ENCODE measurements around the gene MASP2.
"Not testable (repeated sequence)": the region's sequence is repeated elsewhere in the genome, so short reads cannot be mapped to it uniquely, and the experiment has no call there.

MASP2 gene

DNA sequence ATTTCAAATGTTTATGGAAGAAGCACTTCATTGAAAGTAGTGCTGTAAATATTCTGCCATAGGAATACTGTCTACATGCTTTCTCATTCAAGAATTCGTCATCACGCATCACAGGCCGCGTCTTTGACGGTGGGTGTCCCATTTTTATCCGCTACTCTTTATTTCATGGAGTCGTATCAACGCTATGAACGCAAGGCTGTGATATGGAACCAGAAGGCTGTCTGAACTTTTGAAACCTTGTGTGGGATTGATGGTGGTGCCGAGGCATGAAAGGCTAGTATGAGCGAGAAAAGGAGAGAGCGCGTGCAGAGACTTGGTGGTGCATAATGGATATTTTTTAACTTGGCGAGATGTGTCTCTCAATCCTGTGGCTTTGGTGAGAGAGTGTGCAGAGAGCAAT is 23.8 kb downstream of the MASP2 start:
- no peak overlapping the region for H3K27ac ChIP-seq (ENCODE audit: low read depth, low read length, severe bottlenecking)
- no peak overlapping the region for H3K4me3 ChIP-seq (ENCODE audit: extremely low read depth, insufficient read depth, low read length, poor library complexity, severe bottlenecking)
- H3K9me3 ChIP-seq (ENCODE audit: control insufficient read depth, low read length): no peaks in the 10 kb centered on the region
- H3K4me1 ChIP-seq (ENCODE audit: control insufficient read depth, insufficient read depth, low read length, poor library complexity, severe bottlenecking): no peaks in the 10 kb centered on the region
- 98% methylated on average over 11 to 14 of the region's 14 CpGs for WGBS, 2 experiments (ENCODE audit: insufficient coverage in 2 of 2)
- H3K36me3 ChIP-seq (ENCODE audit: control insufficient read depth, insufficient read depth, low read length): peaks cover 92% of the 10 kb centered on the region

GRCh38 chr1:11019971-11020370 is 27.1 kb downstream of the MASP2 start:
- WGBS, 2 experiments (ENCODE audit: insufficient coverage in 2 of 2): 92 to 100% methylated on average over 2 to 4 of the region's 7 CpGs
- peaks cover 91% of the 10 kb centered on the region for H3K36me3 ChIP-seq (ENCODE audit: control insufficient read depth, insufficient read depth, low read length)
- H3K9me3 ChIP-seq (ENCODE audit: control insufficient read depth, low read length): no peaks in the 10 kb centered on the region

GRCh38 chr1:11019358-11019757 is 27.7 kb downstream of the MASP2 start:
- not testable (repeated sequence) for H3K4me3 ChIP-seq (ENCODE audit: extremely low read depth, insufficient read depth, low read length, poor library complexity, severe bottlenecking); H3K9me3 ChIP-seq (ENCODE audit: control insufficient read depth, low read length); H3K27ac ChIP-seq (ENCODE audit: low read depth, low read length, severe bottlenecking); H3K4me1 ChIP-seq (ENCODE audit: control insufficient read depth, insufficient read depth, low read length, poor library complexity, severe bottlenecking)
- H3K36me3 ChIP-seq (ENCODE audit: control insufficient read depth, insufficient read depth, low read length): peaks cover 92% of the 10 kb centered on the region
- 87 to 92% methylated on average over 2 to 6 of the region's 8 CpGs for WGBS, 2 experiments (ENCODE audit: insufficient coverage in 2 of 2)

More at GRCh38 chr1:11019971-11020370, 27.1 kb downstream of the MASP2 start:
- Histone ChIP-seq H3K27ac (ENCODE audit: low read depth, low read length, severe bottlenecking) (no peak overlapping the region), H3K4me3 (ENCODE audit: extremely low read depth, insufficient read depth, low read length, poor library complexity, severe bottlenecking) (no peak overlapping the region), H3K4me1 (ENCODE audit: control insufficient read depth, insufficient read depth, low read length, poor library complexity, severe bottlenecking) (no peaks in the 10 kb centered on the region)

GRCh38 chr1:11013160-11013531 is 33.9 kb downstream of the MASP2 start:
- H3K4me3 ChIP-seq (ENCODE audit: extremely low read depth, insufficient read depth, low read length, poor library complexity, severe bottlenecking): peak overlapping the region; percentile 92
- peaks cover 49% of the 10 kb centered on the region for H3K36me3 ChIP-seq (ENCODE audit: control insufficient read depth, insufficient read depth, low read length)
- H3K27ac ChIP-seq (ENCODE audit: low read depth, low read length, severe bottlenecking): peak overlapping the region; percentile 100
- H3K9me3 ChIP-seq (ENCODE audit: control insufficient read depth, low read length): no peaks in the 10 kb centered on the region
- peaks cover 3% of the 10 kb centered on the region for H3K4me1 ChIP-seq (ENCODE audit: control insufficient read depth, insufficient read depth, low read length, poor library complexity, severe bottlenecking)
- WGBS, 2 experiments (ENCODE audit: insufficient coverage in 2 of 2): 3 to 4% methylated on average over 3 to 10 of the region's 11 CpGs

DNA sequence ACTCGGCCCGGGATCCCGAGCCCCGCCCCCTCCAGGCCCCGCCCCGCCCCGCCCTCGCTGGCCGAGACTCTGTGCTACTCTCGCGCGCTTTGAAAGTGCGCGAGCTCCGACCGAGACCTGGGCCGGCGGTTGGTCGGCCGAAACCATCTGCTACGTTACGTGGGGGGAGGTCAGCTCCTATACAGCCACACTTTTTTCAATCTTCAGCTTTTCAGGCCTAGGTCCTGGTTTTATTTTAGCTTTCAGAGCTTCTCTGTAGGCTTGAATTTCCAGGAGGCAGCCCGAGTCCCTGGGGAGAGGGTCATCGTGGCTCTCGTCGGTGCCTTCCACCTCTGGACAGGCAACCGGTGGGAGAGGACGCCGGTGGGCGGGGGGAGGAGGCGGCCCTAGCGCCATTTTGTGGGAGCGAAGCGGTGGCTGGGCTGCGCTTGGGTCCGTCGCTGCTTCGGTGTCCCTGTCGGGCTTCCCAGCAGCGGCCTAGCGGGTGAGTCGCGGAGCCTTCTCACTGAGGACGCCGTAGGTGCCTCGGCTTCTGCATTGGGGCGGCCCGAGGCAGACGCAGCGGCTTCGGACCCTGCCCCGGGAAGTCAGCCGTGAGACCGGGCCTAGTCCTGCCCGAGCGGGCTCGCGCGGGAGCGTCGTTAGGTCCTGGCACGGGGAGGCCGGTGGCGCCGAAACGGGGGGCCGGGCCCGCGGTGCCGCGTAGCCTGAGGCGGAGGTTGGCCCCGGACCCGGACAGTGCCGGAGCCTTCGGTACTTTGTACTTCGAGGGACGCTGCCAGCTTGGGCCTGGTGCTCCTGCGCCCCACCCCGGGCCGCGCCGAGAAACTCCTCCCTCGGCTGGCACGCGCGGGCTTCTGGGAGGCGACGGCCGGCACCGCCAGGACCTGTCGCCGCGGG is 34.5 kb downstream of the MASP2 start, which contains the start of gene TARDBP:
TARDBP (plus strand) TSS at position 395 of the 900 bp plus-strand sequence. CDS start 1,074 bp downstream, outside the sequence.
- H3K4me3 ChIP-seq (ENCODE audit: extremely low read depth, insufficient read depth, low read length, poor library complexity, severe bottlenecking): peak within 1 kb of the TSS; percentile 92
- peaks cover 44% of the 10 kb centered on the region for H3K36me3 ChIP-seq (ENCODE audit: control insufficient read depth, insufficient read depth, low read length)
- H3K9me3 ChIP-seq (ENCODE audit: control insufficient read depth, low read length): no peaks in the 10 kb centered on the region
- H3K4me1 ChIP-seq (ENCODE audit: control insufficient read depth, insufficient read depth, low read length, poor library complexity, severe bottlenecking): peaks cover 3% of the 10 kb centered on the region
- H3K27ac ChIP-seq (ENCODE audit: low read depth, low read length, severe bottlenecking): peak within 1 kb of the TSS; percentile 100
- 0% methylated on average over 66 to 74 of the region's 94 CpGs for WGBS, 2 experiments (ENCODE audit: insufficient coverage in 2 of 2)

- WGBS, 2 experiments (ENCODE audit: insufficient coverage in 2 of 2): no CpG with 5 or more reads among the region's 1 CpG
- Histone ChIP-seq H3K4me1 (ENCODE audit: control insufficient read depth, insufficient read depth, low read length, poor library complexity, severe bottlenecking) (no peaks in the 10 kb centered on the region), H3K9me3 (ENCODE audit: control insufficient read depth, low read length) (no peaks in the 10 kb centered on the region), H3K36me3 (ENCODE audit: control insufficient read depth, insufficient read depth, low read length) (no peaks in the 10 kb centered on the region), H3K4me3 (ENCODE audit: extremely low read depth, insufficient read depth, low read length, poor library complexity, severe bottlenecking) (no peak overlapping the region), H3K27ac (ENCODE audit: low read depth, low read length, severe bottlenecking) (no peak overlapping the region)
These were observed 46.5 kb downstream of the MASP2 start for GRCh38 chr1:11000526-11000925.

DNA sequence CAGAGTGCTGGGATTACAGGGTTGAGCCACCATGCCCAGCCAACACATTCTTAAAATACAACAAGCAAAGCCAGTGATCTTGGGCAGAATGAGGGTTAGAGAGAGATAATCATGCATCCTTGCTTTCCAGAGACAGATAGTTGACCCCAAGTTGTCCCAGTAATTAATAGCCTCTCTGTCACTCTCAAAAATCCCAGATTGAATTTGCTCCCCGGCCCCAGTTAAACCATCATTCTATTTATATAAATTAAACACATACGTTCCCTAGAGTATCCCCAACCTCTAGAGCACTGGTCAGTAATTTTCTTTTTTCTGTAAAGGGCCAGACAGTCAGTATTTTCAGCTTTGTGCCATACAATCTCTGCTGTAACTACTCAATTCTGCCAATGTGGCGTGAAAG is 50.9 kb downstream of the MASP2 start:
- Histone ChIP-seq H3K27ac (ENCODE audit: low read depth, low read length, severe bottlenecking) (no peak overlapping the region), H3K4me1 (ENCODE audit: control insufficient read depth, insufficient read depth, low read length, poor library complexity, severe bottlenecking) (no peaks in the 10 kb centered on the region), H3K9me3 (ENCODE audit: control insufficient read depth, low read length) (no peaks in the 10 kb centered on the region), H3K4me3 (ENCODE audit: extremely low read depth, insufficient read depth, low read length, poor library complexity, severe bottlenecking) (no peak overlapping the region), H3K36me3 (ENCODE audit: control insufficient read depth, insufficient read depth, low read length) (no peaks in the 10 kb centered on the region)
- 86 to 93% methylated on average over 2 to 3 of the region's 3 CpGs for WGBS, 2 experiments (ENCODE audit: insufficient coverage in 2 of 2)

- Histone ChIP-seq H3K36me3 (ENCODE audit: control insufficient read depth, insufficient read depth, low read length) (no peaks in the 10 kb centered on the region), H3K27ac (ENCODE audit: low read depth, low read length, severe bottlenecking) (no peak overlapping the region), H3K9me3 (ENCODE audit: control insufficient read depth, low read length) (no peaks in the 10 kb centered on the region), H3K4me1 (ENCODE audit: control insufficient read depth, insufficient read depth, low read length, poor library complexity, severe bottlenecking) (no peaks in the 10 kb centered on the region), H3K4me3 (ENCODE audit: extremely low read depth, insufficient read depth, low read length, poor library complexity, severe bottlenecking) (no peak overlapping the region)
- 94 to 100% methylated on average over 4 of the region's 4 CpGs for WGBS, 2 experiments (ENCODE audit: insufficient coverage in 2 of 2)
These were observed 54.2 kb downstream of the MASP2 start for GRCh38 chr1:10992864-10993263.

DNA sequence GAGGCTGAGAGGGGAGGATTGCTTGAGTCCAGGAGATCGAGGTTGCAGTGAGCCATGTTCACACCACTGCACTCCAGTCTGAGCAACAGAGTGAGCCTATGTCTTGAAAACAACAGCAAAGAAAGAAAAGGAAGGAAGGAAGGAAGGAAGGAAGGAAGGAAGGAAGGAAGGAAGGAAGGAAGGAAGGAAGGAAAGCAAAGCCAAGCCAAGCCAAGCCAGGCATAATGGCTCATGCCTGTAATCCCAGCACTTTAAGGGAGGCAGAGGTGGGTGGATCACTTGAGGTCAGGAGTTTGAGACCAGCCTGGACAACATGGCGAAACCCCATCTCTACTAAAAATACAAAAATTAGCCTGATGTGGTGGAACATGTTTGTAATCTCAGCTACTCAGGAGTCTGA is 55.0 kb downstream of the MASP2 start:
- not testable (repeated sequence) for H3K27ac ChIP-seq (ENCODE audit: low read depth, low read length, severe bottlenecking); H3K9me3 ChIP-seq (ENCODE audit: control insufficient read depth, low read length); H3K36me3 ChIP-seq (ENCODE audit: control insufficient read depth, insufficient read depth, low read length); H3K4me1 ChIP-seq (ENCODE audit: control insufficient read depth, insufficient read depth, low read length, poor library complexity, severe bottlenecking); H3K4me3 ChIP-seq (ENCODE audit: extremely low read depth, insufficient read depth, low read length, poor library complexity, severe bottlenecking)
- 100% methylated on average over 1 of the region's 2 CpGs; no CpG with 5 or more reads in 1 of the 2 experiments for WGBS, 2 experiments (ENCODE audit: insufficient coverage in 2 of 2)

DNA sequence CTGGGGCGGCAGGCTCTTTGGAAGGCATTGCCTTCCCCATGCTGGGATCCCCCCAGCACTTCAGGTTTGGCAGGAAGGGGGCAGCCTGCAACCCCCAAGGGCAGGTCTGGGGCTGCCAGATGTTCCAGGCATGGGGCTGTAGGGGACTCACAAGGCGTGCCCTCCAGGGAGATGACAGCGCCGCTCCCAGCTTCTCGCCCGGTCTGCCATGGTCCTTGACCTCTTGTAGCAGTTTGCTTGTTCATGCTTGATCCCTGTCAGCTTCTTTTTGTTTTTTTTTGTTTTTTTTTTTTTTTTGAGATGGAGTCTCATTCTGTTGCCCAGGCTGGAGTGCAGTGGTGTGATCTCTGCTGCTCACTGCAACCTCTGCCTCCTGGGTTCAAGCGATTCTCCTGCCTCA is 56.2 kb downstream of the MASP2 start:
- 95 to 100% methylated on average over 1 to 7 of the region's 7 CpGs for WGBS, 2 experiments (ENCODE audit: insufficient coverage in 2 of 2)
- H3K9me3 ChIP-seq (ENCODE audit: control insufficient read depth, low read length): no peaks in the 10 kb centered on the region
- no peaks in the 10 kb centered on the region for H3K36me3 ChIP-seq (ENCODE audit: control insufficient read depth, insufficient read depth, low read length)
- no peak overlapping the region for H3K4me3 ChIP-seq (ENCODE audit: extremely low read depth, insufficient read depth, low read length, poor library complexity, severe bottlenecking)
- no peaks in the 10 kb centered on the region for H3K4me1 ChIP-seq (ENCODE audit: control insufficient read depth, insufficient read depth, low read length, poor library complexity, severe bottlenecking)
- no peak overlapping the region for H3K27ac ChIP-seq (ENCODE audit: low read depth, low read length, severe bottlenecking)

DNA sequence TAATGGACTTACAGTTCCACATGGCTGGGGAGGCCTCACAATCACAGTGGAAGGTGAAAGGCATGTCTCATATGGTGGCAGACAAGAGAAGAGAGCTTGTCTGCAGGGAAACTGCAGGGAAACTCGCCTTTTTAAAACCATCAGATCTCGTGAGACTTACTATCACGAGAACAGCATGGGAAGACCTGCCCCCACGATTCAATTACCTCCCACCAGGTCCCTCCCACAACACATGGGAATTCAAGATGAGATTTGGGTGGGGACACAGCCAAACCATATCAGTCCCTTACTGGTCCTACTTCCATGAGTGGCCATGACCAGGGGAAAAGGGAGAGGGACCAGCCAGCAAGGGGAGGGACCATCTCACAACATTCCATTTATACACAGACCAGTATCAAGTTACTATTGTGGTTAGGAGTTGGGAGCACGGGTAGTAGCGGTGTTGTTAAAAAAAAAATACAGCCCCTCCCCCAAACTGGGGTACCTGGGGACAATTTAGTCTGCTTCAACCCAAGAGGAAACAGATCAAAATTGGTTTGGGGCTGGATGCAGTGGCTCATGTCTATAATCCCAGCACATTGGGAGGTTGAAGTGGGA is 57.0 kb downstream of the MASP2 start:
- not testable (repeated sequence) for H3K36me3 ChIP-seq (ENCODE audit: control insufficient read depth, insufficient read depth, low read length); H3K4me3 ChIP-seq (ENCODE audit: extremely low read depth, insufficient read depth, low read length, poor library complexity, severe bottlenecking); H3K4me1 ChIP-seq (ENCODE audit: control insufficient read depth, insufficient read depth, low read length, poor library complexity, severe bottlenecking); H3K27ac ChIP-seq (ENCODE audit: low read depth, low read length, severe bottlenecking); H3K9me3 ChIP-seq (ENCODE audit: control insufficient read depth, low read length)
- 72 to 100% methylated on average over 2 to 3 of the region's 6 CpGs for WGBS, 2 experiments (ENCODE audit: insufficient coverage in 2 of 2)

Data from mesodermal cell (in vitro differentiated cells).